IMR-90 (cell line): ENCODE measurements around the gene CADM2. TPM values are rescaled to one million over a fixed set of nuclear protein-coding genes. Genes with fewer than 3 reads are reported as not detected.

Experiments
- ATAC-seq: fragments of 200-7000 bp; cut with Tn5 transposase; 2 replicates; pipeline ENCODE4 v1.9.1; 2020; ENCODE audit warnings: low read depth, mild to moderate bottlenecking, moderate library complexity
- BruUV-seq: library from RNA; stranded (reverse); fragments of 400-500 nt; replicated peaks from 2 replicates; lab custom pipeline; 2021; lab: Mats Ljungman, UMichigan
- CTCF ChIA-PET: fragments of 300-600 bp; formaldehyde crosslinking; extraction: SDS; loops from one replicate; lab custom pipeline; 2021; ENCODE audit warnings: antibody characterized with exemption; lab: Yijun Ruan, JAX
- POLR2A ChIA-PET: fragments of 300-600 bp; sonication (Branson Sonifier 250); formaldehyde crosslinking; loops from one replicate; lab custom pipeline; 2022; ENCODE audit warnings: antibody characterized with exemption; ENCODE audit not compliant: unreplicated experiment; lab: Charles Lee
- DNase-seq: peaks from one replicate; pipeline ENCODE4 v3.0.0; 2013
- H2AFZ ChIP-seq: replicated peaks from 2 replicates; pipeline ENCODE3; 2013; ENCODE audit warnings: low read length, mild to moderate bottlenecking; ENCODE audit not compliant: poor library complexity
- H2AK5ac ChIP-seq: 2 replicates; pipeline ENCODE4 v1.6.1; 2013; ENCODE audit warnings: low read depth, low read length, inconsistent platforms
- H2AK9ac ChIP-seq: replicated peaks from 2 replicates; pipeline ENCODE3; 2013; ENCODE audit warnings: mild to moderate bottlenecking, low read depth, low read length, moderate library complexity; ENCODE audit not compliant: poor library complexity
- H2BK120ac ChIP-seq: 2 replicates; pipeline ENCODE4 v1.6.1; 2013; ENCODE audit warnings: low read depth, low read length, inconsistent platforms
- H2BK15ac ChIP-seq: 3 replicates; pipeline ENCODE4 v1.6.1; 2013; ENCODE audit warnings: low read depth, low read length, inconsistent platforms
- H2BK20ac ChIP-seq: 2 replicates; pipeline ENCODE4 v1.6.1; 2013; ENCODE audit warnings: low read depth, mild to moderate bottlenecking, inconsistent platforms, low read length, moderate library complexity
- H2BK5ac ChIP-seq: 2 replicates; pipeline ENCODE4 v1.6.1; 2013; ENCODE audit warnings: mild to moderate bottlenecking, low read depth, low read length, inconsistent platforms; ENCODE audit not compliant: poor library complexity, severe bottlenecking
- H3K14ac ChIP-seq: replicated peaks from 2 replicates; pipeline ENCODE4 v1.6.1; 2013; ENCODE audit warnings: low read depth, low read length, inconsistent platforms
- H3K18ac ChIP-seq: 2 replicates; pipeline ENCODE4 v1.6.1; 2013; ENCODE audit warnings: low read depth, low read length, control low read depth
- H3K23ac ChIP-seq: 2 replicates; pipeline ENCODE4 v1.6.1; 2013; ENCODE audit warnings: low read depth, low read length, inconsistent platforms
- H3K27ac ChIP-seq: 2 replicates; pipeline ENCODE4 v1.5.1; 2013; ENCODE audit warnings: mild to moderate bottlenecking, control low read depth, low read length; ENCODE audit not compliant: insufficient read depth
- H3K27me3 ChIP-seq: 2 replicates; pipeline ENCODE4 v1.6.1; 2013; ENCODE audit warnings: low read length; ENCODE audit not compliant: control insufficient read depth, insufficient read depth
- H3K36me3 ChIP-seq: 2 replicates; pipeline ENCODE4 v1.6.1; 2013; ENCODE audit warnings: low read length, mixed read lengths; ENCODE audit not compliant: control insufficient read depth, insufficient read depth
- H3K4ac ChIP-seq: 2 replicates; pipeline ENCODE4 v1.6.1; 2013; ENCODE audit warnings: low read depth, low read length, inconsistent platforms
- H3K4me1 ChIP-seq: 2 replicates; pipeline ENCODE4 v1.6.1; 2013; ENCODE audit warnings: low read length, mixed read lengths; ENCODE audit not compliant: control insufficient read depth, insufficient read depth
- H3K4me2 ChIP-seq: 2 replicates; pipeline ENCODE4 v1.6.1; 2013; ENCODE audit warnings: low read depth, mild to moderate bottlenecking, control low read depth, low read length, moderate library complexity
- H3K4me3 ChIP-seq: 2 replicates; pipeline ENCODE4 v1.5.1; 2013; ENCODE audit warnings: low read depth, mild to moderate bottlenecking, control low read depth, low read length, moderate library complexity; ENCODE audit not compliant: insufficient read depth
- H3K56ac ChIP-seq: 2 replicates; pipeline ENCODE4 v1.6.1; 2013; ENCODE audit warnings: low read length, inconsistent platforms; ENCODE audit not compliant: insufficient read depth; ENCODE audit errors: extremely low read depth
- H3K79me1 ChIP-seq, 2 experiments: 2 replicates each; pipeline ENCODE4 v1.6.1; 2013; ENCODE audit warnings: low read length in 2 of 2, inconsistent platforms in 1 of 2, low read depth in 1 of 2
- H3K9ac ChIP-seq: 2 replicates; pipeline ENCODE4 v1.6.1; 2013; ENCODE audit warnings: low read depth, low read length, control low read depth
- H3K9me1 ChIP-seq: 2 replicates; pipeline ENCODE4 v1.6.1; 2013; ENCODE audit warnings: low read length, inconsistent platforms; ENCODE audit not compliant: insufficient read depth
- H3K9me3 ChIP-seq: 2 replicates; pipeline ENCODE4 v1.6.1; 2013; ENCODE audit warnings: low read length; ENCODE audit not compliant: control insufficient read depth, insufficient read depth
- H4K20me1 ChIP-seq: 2 replicates; pipeline ENCODE4 v1.6.1; 2013; ENCODE audit warnings: low read length, inconsistent platforms; ENCODE audit not compliant: insufficient read depth
- H4K5ac ChIP-seq: 2 replicates; pipeline ENCODE4 v1.6.1; 2013; ENCODE audit warnings: mild to moderate bottlenecking, low read depth, low read length, control low read depth
- H4K8ac ChIP-seq, 2 experiments: 2 replicates each; pipeline ENCODE4 v1.6.1; 2013; ENCODE audit warnings: low read depth in 2 of 2, low read length in 2 of 2, control low read depth in 1 of 2, inconsistent platforms in 1 of 2
- H4K91ac ChIP-seq: 2 replicates; pipeline ENCODE4 v1.6.1; 2013; ENCODE audit warnings: low read depth, low read length, inconsistent platforms; ENCODE audit not compliant: insufficient read depth
- MAFK ChIP-seq: IDR thresholded peaks from 2 replicates; pipeline ENCODE4 v1.6.1; 2012; ENCODE audit warnings: low read depth, low read length, improper control_type of control experiment
- WGBS, 2 experiments: methylation state at CpG; one replicate each; pipeline versions ENCODE4 v1.1.5 to v1.1.7; 2013; ENCODE audit warnings: missing lambda C conversion rate in 2 of 2; ENCODE audit not compliant: insufficient read length in 1 of 2; ENCODE audit errors: extremely low coverage in 2 of 2; 5-methylcytosine and 5-hydroxymethylcytosine counted together
- dilution Hi-C: fragments of 300-500 bp; cut with HindIII; formaldehyde crosslinking; loops from one replicate; pipeline ENCODE4 v1.14.3; 2018; ENCODE audit warnings: low sequenced_read_pairs; ENCODE audit not compliant: unreplicated experiment
- in situ Hi-C: fragments of 300-500 bp; cut with MboI; formaldehyde crosslinking; loops from 3 replicates; pipeline ENCODE4 v1.14.3; 2019; ENCODE audit warnings: low sequenced_read_pairs, inconsistent platforms, mixed read lengths
- intact Hi-C: fragments of 100-400 bp; cut with micrococcal nuclease; formaldehyde crosslinking; loops from 2 replicates; pipeline ENCODE4 v1.10.0; 2022
- polyA plus RNA-seq, 3 experiments: library from polyadenylated mRNA; depleted of rRNA; stranded (reverse); fragments of >200 nt; gene quantifications; 2 replicates each; pipeline ENCODE4 v1.2.3, GENCODE V29; 2012; ENCODE audit warnings: low replicate concordance in 1 of 3
- total RNA-seq: library from RNA; depleted of rRNA; stranded (reverse); fragments of >200 nt; gene quantifications from 2 replicates; pipeline ENCODE4 v1.2.3, GENCODE V29; 2012

The CADM2 gene
- total and polyA plus RNA-seq, 2 of the 4 experiments (the other 2 are of a cell fraction): not detected

DNA sequence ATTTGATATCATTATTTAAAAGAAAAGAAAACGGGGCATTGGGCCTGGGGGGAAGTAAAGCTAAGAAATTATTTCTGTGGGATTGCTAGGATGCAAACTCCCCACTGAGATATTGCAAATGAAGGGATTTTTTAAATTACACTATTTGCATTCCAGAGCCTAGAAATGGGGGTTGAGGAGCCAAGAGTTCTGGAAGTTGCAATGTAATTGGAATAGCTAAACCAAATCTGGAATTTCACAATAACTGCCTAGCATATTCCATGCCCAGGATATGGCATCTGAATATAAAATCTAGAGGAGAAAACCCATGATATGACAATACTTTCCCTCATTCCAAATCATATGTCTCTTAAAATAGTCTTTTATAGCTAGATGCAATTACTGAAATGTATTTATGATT lies 93.0 kb downstream of the CADM2 start:
- H3K4me3 ChIP-seq: no peak overlapping the region
- no peaks in the 10 kb centered on the region for H3K9me1 ChIP-seq
- ATAC-seq (no peak), DNase-seq (no peak)
- H2BK5ac ChIP-seq: no peak overlapping the region
- no peaks in the 10 kb centered on the region for H3K9me3 ChIP-seq
- H3K36me3 ChIP-seq: no peaks in the 10 kb centered on the region
- no peaks in the 10 kb centered on the region for H3K27me3 ChIP-seq
- H2BK20ac ChIP-seq: no peak overlapping the region
- intact Hi-C loops (no loop called here), dilution Hi-C loops (no loop called here), in situ Hi-C loops (no loop called here)
- no peak overlapping the region for H2AK9ac ChIP-seq
- H2BK15ac ChIP-seq: no peak overlapping the region
- ChIA-PET POLR2A (no interaction called here), CTCF (no interaction called here)
- WGBS, 2 experiments: no CpG with 5 or more reads among the region's 1 CpG
- H3K14ac ChIP-seq: no peak overlapping the region
- no peak overlapping the region for H2AFZ ChIP-seq
- H3K27ac ChIP-seq: no peak overlapping the region
- BruUV-seq: no TSS peak
- H2BK120ac ChIP-seq: no peak overlapping the region
- H4K20me1 ChIP-seq: no peaks in the 10 kb centered on the region
- no peak overlapping the region for H3K56ac ChIP-seq
- H3K18ac ChIP-seq: no peak overlapping the region
- no peak overlapping the region for H3K4me2 ChIP-seq
- H3K23ac ChIP-seq: no peak overlapping the region
- H3K79me1 ChIP-seq: no peaks in the 10 kb centered on the region
- H3K4me1 ChIP-seq: no peaks in the 10 kb centered on the region
- H4K5ac ChIP-seq: no peak overlapping the region
- H2AK5ac ChIP-seq: no peak overlapping the region
- no peak overlapping the region for H4K8ac ChIP-seq
- TF ChIP-seq MAFK: no peak
- no peak overlapping the region for H3K9ac ChIP-seq
- H3K4ac ChIP-seq: no peak overlapping the region
- no peak overlapping the region for H4K91ac ChIP-seq
